Endodermal cell (in vitro differentiated cells): ENCODE results near the gene VAV3. TPM values are rescaled to one million over a fixed set of nuclear protein-coding genes. Genes with fewer than 3 reads are reported as not detected.

Source experiments
- DNase-seq: peaks from one replicate; pipeline ENCODE4 v3.0.0-alpha.2; 2017
- H3K27ac ChIP-seq: 2 replicates; pipeline ENCODE4 v1.5.1; 2013; ENCODE audit warnings: mild to moderate bottlenecking, low read depth, low read length, moderate library complexity
- H3K27me3 ChIP-seq: 2 replicates; pipeline ENCODE4 v1.6.1; 2013; ENCODE audit warnings: mild to moderate bottlenecking, low read length, moderate library complexity; ENCODE audit not compliant: insufficient read depth, control insufficient read depth, poor library complexity, severe bottlenecking
- H3K36me3 ChIP-seq: 2 replicates; pipeline ENCODE4 v1.7.0; 2013; ENCODE audit warnings: mild to moderate bottlenecking, low read length, moderate library complexity; ENCODE audit not compliant: control insufficient read depth, insufficient read depth
- H3K4me1 ChIP-seq: one replicate; pipeline ENCODE4 v1.7.0; 2013; ENCODE audit warnings: low read length; ENCODE audit not compliant: control insufficient read depth, insufficient read depth
- H3K4me3 ChIP-seq: 2 replicates; pipeline ENCODE4 v1.5.1; 2013; ENCODE audit warnings: mild to moderate bottlenecking, low read length, moderate library complexity
- H3K9ac ChIP-seq: 2 replicates; pipeline ENCODE4 v1.6.1; 2013; ENCODE audit warnings: mild to moderate bottlenecking, low read length, moderate library complexity; ENCODE audit not compliant: poor library complexity, severe bottlenecking; ENCODE audit errors: extremely low read depth
- H3K9me3 ChIP-seq: 2 replicates; pipeline ENCODE4 v1.6.1; 2013; ENCODE audit warnings: mild to moderate bottlenecking, low read length, moderate library complexity; ENCODE audit not compliant: control insufficient read depth
- H3K27ac Mint-ChIP-seq: 2 replicates; pipeline ENCODE4 v1.8.0; 2020; ENCODE audit warnings: mixed read lengths
- H3K27me3 Mint-ChIP-seq: 2 replicates; pipeline ENCODE4 v1.8.0; 2021; ENCODE audit warnings: mild to moderate bottlenecking, mixed read lengths; ENCODE audit not compliant: insufficient read depth
- H3K36me3 Mint-ChIP-seq: 2 replicates; pipeline ENCODE4 v1.8.0; 2020; ENCODE audit warnings: low read depth, mixed read lengths
- H3K4me1 Mint-ChIP-seq: 2 replicates; pipeline ENCODE4 v1.8.0; 2020; ENCODE audit warnings: mixed read lengths
- H3K4me3 Mint-ChIP-seq: 2 replicates; pipeline ENCODE4 v1.8.0; 2020; ENCODE audit warnings: mild to moderate bottlenecking, moderate library complexity, mixed read lengths
- H3K9me3 Mint-ChIP-seq: 2 replicates; pipeline ENCODE4 v1.8.0; 2020; ENCODE audit warnings: mild to moderate bottlenecking, mixed read lengths
- WGBS, 2 experiments: methylation state at CpG; one replicate each; pipeline versions ENCODE4 v1.1.5 to v1.1.7; 2013; ENCODE audit warnings: missing lambda C conversion rate in 2 of 2, mixed read lengths in 1 of 2; ENCODE audit not compliant: insufficient coverage in 1 of 2, insufficient read length in 1 of 2; 5-methylcytosine and 5-hydroxymethylcytosine counted together
- total RNA-seq, 2 donors: library from RNA; stranded (reverse); fragmentation: NEBNext Ultra II Directional in 1 of 2; extraction: Animal tissue kit (Norgen Biotek cat#: 25700) in 1 of 2; gene quantifications; 2 replicates in 1 of 2; 3 replicates in 1 of 2; pipeline ENCODE4 v1.2.1, GENCODE V29; 2021
- TF ChIP-seq, protein P1 (sequence below): fragments of 200-600 bp; sonication (generic); conservative IDR thresholded peaks from 2 replicates; pipeline ENCODE4 v1.5.0; 2021; ENCODE audit warnings: antibody characterized with exemption, mild to moderate bottlenecking

VAV3 gene
- total RNA-seq, 2 donors from 2014 or later, result 6.9 to 9.6 TPM

DNA sequence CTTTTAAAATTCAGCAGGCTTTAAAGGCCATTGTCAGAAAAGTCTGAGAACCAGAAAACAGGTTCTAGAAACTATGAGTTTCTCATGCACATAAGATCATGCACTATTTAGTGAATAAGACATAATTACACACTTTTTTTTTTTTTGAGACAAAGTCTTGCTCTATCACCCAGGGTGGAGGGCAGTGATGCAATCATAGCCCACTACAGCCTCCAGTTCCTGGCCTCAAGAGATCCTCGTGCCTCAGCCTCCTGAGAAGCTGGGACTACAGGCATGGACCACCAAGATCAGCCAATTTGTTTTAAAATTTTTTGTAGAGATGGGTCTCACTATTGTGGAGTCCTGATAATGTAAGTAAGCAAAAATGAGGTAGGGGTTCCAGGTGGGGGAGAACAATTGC is 134.9 kb downstream of the VAV3 start:
- Histone ChIP-seq H3K27me3 (no peaks in the 10 kb centered on the region), H3K27ac (no peak overlapping the region)

DNA sequence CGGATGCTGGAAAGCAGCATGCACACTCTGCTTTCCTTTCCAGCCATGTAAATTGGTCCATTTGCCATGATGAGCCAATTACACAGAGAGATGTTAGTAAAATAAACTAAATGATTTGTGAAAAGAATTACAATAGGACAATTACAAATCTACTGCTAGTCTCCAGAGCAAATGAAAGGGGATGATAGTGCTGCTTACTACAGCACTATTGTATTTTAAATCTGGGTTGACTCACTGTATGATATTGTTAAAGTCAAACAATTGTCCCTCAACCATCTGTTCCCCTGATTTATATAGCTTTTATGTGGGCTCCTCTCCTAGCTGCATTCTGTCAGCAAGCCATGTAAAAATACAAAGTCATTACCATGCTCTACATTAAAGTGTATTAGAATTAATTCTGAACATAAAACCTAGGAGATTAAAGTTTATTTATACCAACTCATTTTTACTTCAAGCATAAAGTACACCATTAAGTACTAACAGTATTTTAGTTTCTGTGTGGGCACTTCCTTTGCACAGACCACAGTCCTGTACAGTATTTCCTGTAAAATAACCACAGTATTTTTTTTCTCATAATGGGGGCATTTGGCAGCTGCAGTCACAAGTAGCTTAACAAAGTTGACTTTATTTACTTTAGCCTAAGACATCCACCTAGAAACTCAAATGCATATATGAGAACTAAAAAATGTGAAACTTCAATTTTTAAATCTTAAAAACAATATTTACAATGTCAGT is 135.8 kb downstream of the VAV3 start:
- no peak for DNase-seq
- Histone ChIP-seq H3K9ac (no peak overlapping the region), H3K4me3 (no peak overlapping the region), H3K27ac (no peak overlapping the region), H3K27me3 (no peaks in the 10 kb centered on the region), H3K4me1 (no peaks in the 10 kb centered on the region), H3K36me3 (no peaks in the 10 kb centered on the region), H3K9me3 (no peaks in the 10 kb centered on the region)
- Mint-ChIP-seq H3K9me3 (no peaks in the 10 kb centered on the region), H3K4me3 (no peak overlapping the region), H3K27me3 (no peaks in the 10 kb centered on the region), H3K4me1 (peaks cover 27% of the 10 kb centered on the region), H3K36me3 (peaks cover under 1% of the 10 kb centered on the region), H3K27ac (no peak overlapping the region)
- 94% methylated on average over 1 of the region's 1 CpG; no CpG with 5 or more reads in 1 of the 2 experiments for WGBS, 2 experiments
- TF ChIP-seq, protein P1, sequence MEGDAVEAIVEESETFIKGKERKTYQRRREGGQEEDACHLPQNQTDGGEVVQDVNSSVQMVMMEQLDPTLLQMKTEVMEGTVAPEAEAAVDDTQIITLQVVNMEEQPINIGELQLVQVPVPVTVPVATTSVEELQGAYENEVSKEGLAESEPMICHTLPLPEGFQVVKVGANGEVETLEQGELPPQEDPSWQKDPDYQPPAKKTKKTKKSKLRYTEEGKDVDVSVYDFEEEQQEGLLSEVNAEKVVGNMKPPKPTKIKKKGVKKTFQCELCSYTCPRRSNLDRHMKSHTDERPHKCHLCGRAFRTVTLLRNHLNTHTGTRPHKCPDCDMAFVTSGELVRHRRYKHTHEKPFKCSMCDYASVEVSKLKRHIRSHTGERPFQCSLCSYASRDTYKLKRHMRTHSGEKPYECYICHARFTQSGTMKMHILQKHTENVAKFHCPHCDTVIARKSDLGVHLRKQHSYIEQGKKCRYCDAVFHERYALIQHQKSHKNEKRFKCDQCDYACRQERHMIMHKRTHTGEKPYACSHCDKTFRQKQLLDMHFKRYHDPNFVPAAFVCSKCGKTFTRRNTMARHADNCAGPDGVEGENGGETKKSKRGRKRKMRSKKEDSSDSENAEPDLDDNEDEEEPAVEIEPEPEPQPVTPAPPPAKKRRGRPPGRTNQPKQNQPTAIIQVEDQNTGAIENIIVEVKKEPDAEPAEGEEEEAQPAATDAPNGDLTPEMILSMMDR, result no peak

More for the DNA sequence above, 134.9 kb downstream of the VAV3 start:
- H3K27ac Mint-ChIP-seq, result no peak overlapping the region
- H3K9me3 Mint-ChIP-seq, result no peaks in the 10 kb centered on the region
- no peak overlapping the region for H3K4me3 Mint-ChIP-seq
- TF ChIP-seq, protein P1, result no peak
- no peak overlapping the region for H3K9ac ChIP-seq
- H3K4me3 ChIP-seq, result no peak overlapping the region
- H3K36me3 Mint-ChIP-seq, result no peaks in the 10 kb centered on the region
- peaks cover 31% of the 10 kb centered on the region for H3K4me1 Mint-ChIP-seq
- no peaks in the 10 kb centered on the region for H3K36me3 ChIP-seq
- no peaks in the 10 kb centered on the region for H3K27me3 Mint-ChIP-seq
- DNase-seq, result no peak
- WGBS, 2 experiments, result 93% methylated on average over 1 of the region's 1 CpG; no CpG with 5 or more reads in 1 of the 2 experiments
- H3K9me3 ChIP-seq, result no peaks in the 10 kb centered on the region
- H3K4me1 ChIP-seq, result no peaks in the 10 kb centered on the region

DNA sequence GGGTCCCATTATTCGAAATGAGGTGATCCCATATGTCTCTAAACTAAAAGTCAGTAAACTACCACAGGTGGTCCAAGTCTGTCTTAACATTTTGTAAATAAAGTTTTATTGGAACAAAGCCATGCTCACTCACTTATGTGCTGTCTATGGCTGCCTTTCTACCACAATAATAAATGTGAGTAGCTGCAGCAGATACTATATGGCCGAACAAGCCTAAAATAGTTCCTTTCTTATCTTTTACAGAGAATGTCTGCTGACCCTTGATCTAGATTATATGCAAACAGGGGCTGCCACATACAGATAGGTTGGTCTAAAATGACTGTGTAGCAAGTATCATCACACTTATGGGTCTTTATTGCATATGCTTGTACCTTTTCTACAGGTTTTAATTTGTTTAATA is 140.0 kb downstream of the VAV3 start:
- DNase-seq, result no peak
- H3K9ac ChIP-seq, result no peak overlapping the region
- Mint-ChIP-seq H3K27me3 (no peaks in the 10 kb centered on the region), H3K27ac (no peak overlapping the region), H3K9me3 (peaks cover 9% of the 10 kb centered on the region), H3K4me3 (no peak overlapping the region), H3K4me1 (peaks cover 29% of the 10 kb centered on the region), H3K36me3 (peaks cover 8% of the 10 kb centered on the region)
- no peaks in the 10 kb centered on the region for H3K4me1 ChIP-seq
- no peaks in the 10 kb centered on the region for H3K36me3 ChIP-seq
- no peaks in the 10 kb centered on the region for H3K9me3 ChIP-seq
- no peak overlapping the region for H3K4me3 ChIP-seq
- H3K27ac ChIP-seq, result no peak overlapping the region
- H3K27me3 ChIP-seq, result no peaks in the 10 kb centered on the region
- WGBS, 2 experiments, result 93 to 100% methylated on average over 2 of the region's 2 CpGs
- TF ChIP-seq, protein P1, result no peak
